ENCODE data around the gene ANAPC13. TPM values are rescaled to one million over a fixed set of nuclear protein-coding genes. Genes with fewer than 3 reads are reported as not detected.

The ANAPC13 gene
- total RNA-seq, 2 experiments from 2014 or later = 12.9 to 16.8 TPM

GRCh38 chr3:134471521-134472193 lies 14.1 kb downstream of the ANAPC13 start:
- Mint-ChIP-seq H3K4me3 (no peak overlapping the region), H3K4me1 (ENCODE audit: low read depth) (peaks cover 7% of the 10 kb centered on the region), H3K36me3 (ENCODE audit: low read depth) (peaks cover 23% of the 10 kb centered on the region), H3K27ac (no peak overlapping the region), H3K9me3 (no peaks in the 10 kb centered on the region), H3K27me3 (no peaks in the 10 kb centered on the region)
- CTCF ChIA-PET = no interaction called here
- no peak for DNase-seq
- TF ChIP-seq CTCF (IDR thresholded peaks at IDR 0.05) = no peak
- POLR2A ChIA-PET = no interaction called here
- Histone ChIP-seq H3K36me3 (ENCODE audit: insufficient read depth, low read length) (peaks cover 14% of the 10 kb centered on the region), H3K27ac (ENCODE audit: low read depth in 1 of 2, low read length in 2 of 2) (no peak overlapping the region), H3K9me3 (ENCODE audit: control insufficient read depth in 1 of 2, insufficient read depth in 1 of 2, low read length in 2 of 2) (no peaks in the 10 kb centered on the region), H3K27me3 (ENCODE audit: control insufficient read depth in 1 of 2, insufficient read depth in 2 of 2, low read length in 2 of 2) (no peaks in the 10 kb centered on the region), H3K4me1 (ENCODE audit: insufficient read depth, low read length) (peaks cover 4% of the 10 kb centered on the region), H3K4me3 (ENCODE audit: low read length) (no peak overlapping the region)
- intact Hi-C loops (cut with DNase I, micrococcal nuclease) = loop anchor here (5.0 to 10.0 kb wide), 5 partner anchors 94 to 657 kb away; no protein-coding TSS in a partner anchor
- ATAC-seq (ENCODE audit: poor library complexity) = no peak

GRCh38 chr3:134468519-134468918 lies 17.3 kb downstream of the ANAPC13 start:
- Histone ChIP-seq H3K36me3 (ENCODE audit: insufficient read depth, low read length) (no peaks in the 10 kb centered on the region), H3K27ac (ENCODE audit: low read depth in 1 of 2, low read length in 2 of 2) (no peak overlapping the region), H3K4me1 (ENCODE audit: insufficient read depth, low read length) (no peaks in the 10 kb centered on the region), H3K4me3 (ENCODE audit: low read length) (no peak overlapping the region), H3K27me3 (ENCODE audit: control insufficient read depth in 1 of 2, insufficient read depth in 2 of 2, low read length in 2 of 2) (no peaks in the 10 kb centered on the region), H3K9me3 (ENCODE audit: control insufficient read depth in 1 of 2, insufficient read depth in 1 of 2, low read length in 2 of 2) (no peaks in the 10 kb centered on the region)
- DNase-seq (no peak), ATAC-seq (ENCODE audit: poor library complexity) (no peak)
- intact Hi-C loops (cut with DNase I, micrococcal nuclease) = no loop called here
- POLR2A ChIA-PET = no interaction called here
- no peaks in the 10 kb centered on the region for H3K4me1 Mint-ChIP-seq (ENCODE audit: low read depth)
- H3K9me3 Mint-ChIP-seq = no peaks in the 10 kb centered on the region
- CTCF ChIA-PET = interaction anchor here (1.6 kb wide), 1 partner anchor 9 kb away, joined by 3 read pairs; no protein-coding TSS in a partner anchor
- no peak for TF ChIP-seq CTCF (IDR thresholded peaks at IDR 0.05)
- H3K27me3 Mint-ChIP-seq = no peaks in the 10 kb centered on the region
- no peak overlapping the region for H3K4me3 Mint-ChIP-seq
- H3K36me3 Mint-ChIP-seq (ENCODE audit: low read depth) = no peaks in the 10 kb centered on the region
- H3K27ac Mint-ChIP-seq = no peak overlapping the region

- no peaks in the 10 kb centered on the region for H3K4me1 Mint-ChIP-seq (ENCODE audit: low read depth)
- intact Hi-C loops (cut with DNase I, micrococcal nuclease) = no loop called here
- H3K27ac Mint-ChIP-seq = no peak overlapping the region
- H3K36me3 Mint-ChIP-seq (ENCODE audit: low read depth) = no peaks in the 10 kb centered on the region
- TF ChIP-seq CTCF (IDR thresholded peaks at IDR 0.05) = no peak
- Histone ChIP-seq H3K27ac (ENCODE audit: low read depth in 1 of 2, low read length in 2 of 2) (no peak overlapping the region), H3K36me3 (ENCODE audit: insufficient read depth, low read length) (no peaks in the 10 kb centered on the region), H3K4me1 (ENCODE audit: insufficient read depth, low read length) (no peaks in the 10 kb centered on the region), H3K9me3 (ENCODE audit: control insufficient read depth in 1 of 2, insufficient read depth in 1 of 2, low read length in 2 of 2) (no peaks in the 10 kb centered on the region), H3K4me3 (ENCODE audit: low read length) (no peak overlapping the region), H3K27me3 (ENCODE audit: control insufficient read depth in 1 of 2, insufficient read depth in 2 of 2, low read length in 2 of 2) (no peaks in the 10 kb centered on the region)
- no peak for ATAC-seq (ENCODE audit: poor library complexity)
- no peak for DNase-seq
- ChIA-PET CTCF (interaction anchor here (0.7 kb wide), 1 partner anchor 926 kb away, joined by 3 read pairs; no protein-coding TSS in a partner anchor), POLR2A (no interaction called here)
- no peaks in the 10 kb centered on the region for H3K27me3 Mint-ChIP-seq
- no peaks in the 10 kb centered on the region for H3K9me3 Mint-ChIP-seq
- no peak overlapping the region for H3K4me3 Mint-ChIP-seq
Measured at GRCh38 chr3:134466331-134466730, 19.5 kb downstream of the ANAPC13 start.

All from CD4-positive, alpha-beta T cell (primary cell).